GM21423 (cell line): ENCODE results near the gene RHOU.
"Not testable (repeated sequence)": the region's sequence is repeated elsewhere in the genome, so short reads cannot be mapped to it uniquely, and the experiment has no call there.

Experiments used
- ATAC-seq: cut with Tn5 transposase; IDR thresholded peaks from one replicate; pipeline ENCODE4 v1.9.1; 2021; ENCODE audit warnings: mild to moderate bottlenecking, moderate library complexity; ENCODE audit not compliant: unreplicated experiment

The RHOU gene

GRCh38 chr1:228755800-228756199 lies 20.5 kb downstream of the RHOU start:
- no peak for ATAC-seq

- ATAC-seq, result no peak
These were observed 21.2 kb downstream of the RHOU start for GRCh38 chr1:228756457-228756856.

- no peak for ATAC-seq
These were observed 23.2 kb downstream of the RHOU start for GRCh38 chr1:228758447-228758846.

GRCh38 chr1:228760979-228761378 lies 25.7 kb downstream of the RHOU start:
- no peak for ATAC-seq

GRCh38 chr1:228763561-228763960 lies 28.3 kb downstream of the RHOU start:
- ATAC-seq, result no peak

- ATAC-seq, result no peak
These were observed 30.1 kb downstream of the RHOU start for GRCh38 chr1:228765168-228765946.

- ATAC-seq, result no peak
These were observed 31.5 kb downstream of the RHOU start for GRCh38 chr1:228766788-228767187.

- ATAC-seq, result no peak
These were observed 32.5 kb downstream of the RHOU start for GRCh38 chr1:228767636-228768354.

- no peak for ATAC-seq
These were observed 33.2 kb downstream of the RHOU start for GRCh38 chr1:228768355-228769000.

- no peak for ATAC-seq
These were observed 35.5 kb downstream of the RHOU start for GRCh38 chr1:228770779-228771223.

GRCh38 chr1:228772516-228773212 lies 37.4 kb downstream of the RHOU start:
- ATAC-seq, result no peak

- not testable (repeated sequence) for ATAC-seq
These were observed 40.7 kb downstream of the RHOU start for GRCh38 chr1:228775946-228776345.

- ATAC-seq, result no peak
These were observed 41.2 kb downstream of the RHOU start for GRCh38 chr1:228776449-228776848.

GRCh38 chr1:228777236-228777635 lies 42.0 kb downstream of the RHOU start:
- no peak for ATAC-seq

- no peak for ATAC-seq
These were observed 42.7 kb downstream of the RHOU start for GRCh38 chr1:228778026-228778425.

GRCh38 chr1:228778466-228778865 lies 43.2 kb downstream of the RHOU start:
- ATAC-seq, result no peak

- no peak for ATAC-seq
These were observed 43.7 kb downstream of the RHOU start for GRCh38 chr1:228778961-228779360.

GRCh38 chr1:228781161-228781808 lies 46.0 kb downstream of the RHOU start:
- no peak for ATAC-seq

GRCh38 chr1:228781809-228782661 lies 46.8 kb downstream of the RHOU start:
- ATAC-seq, result no peak
